HepG2 (cell line): ENCODE measurements around the gene ZIC4. TPM values are rescaled to one million over a fixed set of nuclear protein-coding genes. Genes with fewer than 3 reads are reported as not detected.

Experiments used
- ATAC-seq: fragments of 200-7000 bp; cut with Tn5 transposase; 3 replicates; pipeline ENCODE4 v1.9.1; 2020; ENCODE audit warnings: mild to moderate bottlenecking, moderate library complexity
- BruUV-seq: library from RNA; stranded (reverse); fragments of 400-500 nt; replicated peaks from 2 replicates; lab custom pipeline; 2021; lab: Mats Ljungman, UMichigan
- CTCF ChIA-PET: fragments of 300-600 bp; formaldehyde crosslinking; extraction: SDS; loops from one replicate; lab custom pipeline; 2021; ENCODE audit warnings: low total read pairs, inconsistent platforms, low intra/inter-chr PET ratio; lab: Yijun Ruan, JAX
- POLR2A ChIA-PET: fragments of 350-600 bp; sonication (Branson Sonifier 250); formaldehyde crosslinking; loops from one replicate; lab custom pipeline; 2020; ENCODE audit warnings: antibody characterized with exemption, inconsistent platforms; lab: Yijun Ruan, JAX
- DNase-seq: peaks from one replicate; pipeline ENCODE4 v3.0.0-alpha.2; 2015; ENCODE audit warnings: low spot score
- FAIRE-seq: peaks from 3 replicates; lab custom pipeline; 2011; peaks lifted over from hg19 to GRCh38; lab: Jason Lieb, UNC
- H2AFZ ChIP-seq: one replicate; pipeline ENCODE4 v1.6.1; 2011; ENCODE audit warnings: low read length, inconsistent platforms
- H3K27ac ChIP-seq: fragments of 300-600 bp; 3 replicates; pipeline ENCODE4 v1.8.0; 2011; ENCODE audit warnings: mixed run types, mild to moderate bottlenecking, mixed read lengths, low read length, inconsistent platforms; ENCODE audit not compliant: insufficient read depth; ENCODE audit errors: extremely low read length
- H3K27me3 ChIP-seq, 2 experiments: fragments of 200-600 bp in 1 of 2; 2 replicates in 1 of 2; 3 replicates in 1 of 2; pipeline versions ENCODE4 v1.6.0 to v1.8.0; 2011; ENCODE audit warnings: low read length in 2 of 2, mild to moderate bottlenecking in 2 of 2, moderate library complexity in 2 of 2, inconsistent platforms in 1 of 2; ENCODE audit not compliant: insufficient read depth in 2 of 2, control insufficient read depth in 1 of 2
- H3K36me3 ChIP-seq, 2 experiments: fragments of 200-600 bp in 1 of 2; replicated peaks in 1 of 2; 2 replicates in 1 of 2; 3 replicates in 1 of 2; pipeline versions ENCODE4 v1.5.1 to v1.8.0; 2011; ENCODE audit warnings: low read length in 2 of 2, inconsistent platforms in 1 of 2; ENCODE audit not compliant: insufficient read depth in 2 of 2, control insufficient read depth in 1 of 2
- H3K4me1 ChIP-seq: 2 replicates; pipeline ENCODE4 v1.5.1; 2012; ENCODE audit warnings: low read length, inconsistent platforms; ENCODE audit not compliant: insufficient read depth
- H3K4me2 ChIP-seq: 2 replicates; pipeline ENCODE4 v1.6.0; 2011; ENCODE audit warnings: low read depth, low read length, inconsistent platforms
- H3K4me3 ChIP-seq, 3 experiments: fragments of 200-600 bp in 1 of 3; sonication (generic), shearing (Covaris generic) in 1 of 3; replicated peaks in 1 of 3; 2 replicates each; pipeline ENCODE4 v1.5.1; 2011 to 2016; ENCODE audit warnings: low read length in 3 of 3, inconsistent platforms in 2 of 3, low read depth in 2 of 3, mild to moderate bottlenecking in 2 of 3, control low read depth in 1 of 3, mixed read lengths in 1 of 3; ENCODE audit not compliant: insufficient read depth in 1 of 3
- H3K79me2 ChIP-seq: one replicate; pipeline ENCODE4 v1.6.1; 2011; ENCODE audit warnings: low read length, inconsistent platforms; ENCODE audit not compliant: insufficient read depth
- H3K9ac ChIP-seq: 2 replicates; pipeline ENCODE4 v1.6.0; 2011; ENCODE audit warnings: mild to moderate bottlenecking, low read depth, low read length, inconsistent platforms; ENCODE audit not compliant: insufficient read depth
- H3K9me3 ChIP-seq: 2 replicates; pipeline ENCODE4 v1.5.1; 2012; ENCODE audit warnings: mild to moderate bottlenecking, low read length
- H4K20me1 ChIP-seq: 2 replicates; pipeline ENCODE4 v1.6.0; 2011; ENCODE audit warnings: inconsistent platforms, mild to moderate bottlenecking, low read length, moderate library complexity; ENCODE audit not compliant: insufficient read depth
- BCL6 ChIP-seq: IDR thresholded peaks from 2 replicates; pipeline ENCODE4 v1.6.1; 2016; ENCODE audit warnings: missing genetic modification reagents, missing compliant biosample characterization
- JUNB ChIP-seq: sonication (generic); formaldehyde crosslinking; IDR thresholded peaks from 2 replicates; pipeline ENCODE4 v1.8.0; 2022; ENCODE audit warnings: missing genetic modification reagents, mild to moderate bottlenecking, borderline replicate concordance
- NFIC ChIP-seq: IDR thresholded peaks from 2 replicates; pipeline ENCODE4 v1.6.1; 2012; ENCODE audit warnings: mild to moderate bottlenecking, low read length, inconsistent platforms
- ZMYM3 ChIP-seq: sonication (generic); formaldehyde crosslinking; IDR thresholded peaks from 2 replicates; pipeline ENCODE4 v1.5.1; 2020; ENCODE audit warnings: mild to moderate bottlenecking, missing genetic modification reagents
- ZNF33B ChIP-seq: sonication (generic); formaldehyde crosslinking; IDR thresholded peaks from 2 replicates; pipeline ENCODE4 v1.5.1; 2020; ENCODE audit warnings: mild to moderate bottlenecking, missing genetic modification reagents
- ZNF7 ChIP-seq: IDR thresholded peaks from 2 replicates; pipeline ENCODE4 v1.6.1; 2016; ENCODE audit warnings: missing biosample characterization, missing genetic modification reagents
- ZSCAN25 ChIP-seq: sonication (generic); formaldehyde crosslinking; IDR thresholded peaks from 2 replicates; pipeline ENCODE4 v1.8.0; 2022; ENCODE audit warnings: mild to moderate bottlenecking, missing genetic modification reagents
- WGBS: methylation state at CpG from one replicate; pipeline ENCODE4 v1.1.6; 2017; ENCODE audit warnings: low lambda C conversion rate; 5-methylcytosine and 5-hydroxymethylcytosine counted together
- in situ Hi-C: cut with HindIII; loops from 2 replicates; pipeline ENCODE4 v1.10.0; 2017; ENCODE audit warnings: low pct_unique_long_range_greater_than_20kb; ENCODE audit not compliant: extremely low pct_ligation_motif_present
- intact Hi-C: fragments of 100-400 bp; cut with micrococcal nuclease; formaldehyde crosslinking; loops from one replicate; pipeline ENCODE4 v1.10.0; 2022; ENCODE audit not compliant: unreplicated experiment
- polyA plus RNA-seq, 8 experiments: library from polyadenylated mRNA; depleted of rRNA in 3 of 8; stranded (reverse) in 7 of 8; unstranded in 1 of 8; fragments of >200 nt; fragmentation: Illumina TruSeq in 4 of 8; extraction: Trizol in 4 of 8; gene quantifications; 2 replicates each; pipeline versions ENCODE4 v1.2.1 to v1.2.3, GENCODE V29; 2011 to 2016; ENCODE audit warnings: low read depth in 4 of 8, missing spikeins in 1 of 8, mixed read lengths in 1 of 8; ENCODE audit not compliant: insufficient read depth in 1 of 8
- total RNA-seq, 5 experiments: library from RNA; depleted of rRNA; stranded (reverse); fragments of >200 nt; fragmentation: Illumina TruSeq; extraction: Trizol; gene quantifications; 2 replicates each; pipeline ENCODE4 v1.2.3, GENCODE V29; 2016; ENCODE audit warnings: low read depth in 1 of 5
- TF ChIP-seq, protein P1 (sequence below): IDR thresholded peaks from 2 replicates; pipeline ENCODE4 v1.6.1; 2016; ENCODE audit warnings: missing genetic modification reagents, missing compliant biosample characterization
- TF ChIP-seq, protein P2 (sequence below): sonication (generic); formaldehyde crosslinking; IDR thresholded peaks from 2 replicates; pipeline ENCODE4 v1.5.1; 2020; ENCODE audit warnings: mild to moderate bottlenecking, missing genetic modification reagents, moderate library complexity
- TF ChIP-seq, protein P3 (sequence below): sonication (generic); formaldehyde crosslinking; IDR thresholded peaks from 2 replicates; pipeline ENCODE4 v1.8.0; 2022; ENCODE audit warnings: mild to moderate bottlenecking, missing genetic modification reagents; ENCODE audit not compliant: insufficient replicate concordance

Gene ZIC4
- total and polyA plus RNA-seq, 2 of the 13 experiments (the other 11 are each of a cell fraction or from before 2014, with no cell fraction given): not detected

GRCh38 chr3:147369231-147369630 lies 37.1 kb downstream of the ZIC4 start:
- H3K27me3 ChIP-seq: peaks cover 0 to 12% of the 10 kb centered on the region in 2 experiments; a peak in 2 of 5 replicates
- H3K4me2 ChIP-seq: peak overlapping the region; percentile 59; the same call in 1 of the 2 replicates
- POLR2A ChIA-PET: no interaction called here
- H3K79me2 ChIP-seq: no peaks in the 10 kb centered on the region
- no peaks in the 10 kb centered on the region for H3K9me3 ChIP-seq
- H3K9ac ChIP-seq: no peak overlapping the region
- intact Hi-C loops (loop anchor here (5.0 to 10.0 kb wide), 3 partner anchors 246 to 1214 kb away; no protein-coding TSS in a partner anchor), in situ Hi-C loops (no loop called here)
- no peak overlapping the region for H2AFZ ChIP-seq
- H3K36me3 ChIP-seq: no peaks in the 10 kb centered on the region
- 69% methylated on average over 13 of the region's 13 CpGs for WGBS
- no peak overlapping the region for H3K4me3 ChIP-seq
- ATAC-seq (no peak), DNase-seq (no peak)
- no peaks in the 10 kb centered on the region for H4K20me1 ChIP-seq
- CTCF ChIA-PET: no interaction called here
- H3K27ac ChIP-seq: no peak overlapping the region
- BruUV-seq: no TSS peak
- 0 out of 2 replicates have a peak, but pooled peaks have one; percentile 14 for TF ChIP-seq NFIC
- TF ChIP-seq JUNB (CRISPR knock-in tag): no peak
- TF ChIP-seq, protein P1, sequence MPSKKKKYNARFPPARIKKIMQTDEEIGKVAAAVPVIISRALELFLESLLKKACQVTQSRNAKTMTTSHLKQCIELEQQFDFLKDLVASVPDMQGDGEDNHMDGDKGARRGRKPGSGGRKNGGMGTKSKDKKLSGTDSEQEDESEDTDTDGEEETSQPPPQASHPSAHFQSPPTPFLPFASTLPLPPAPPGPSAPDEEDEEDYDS (CRISPR knock-in tag): no peak
- no peak for TF ChIP-seq ZNF33B
- no peak for TF ChIP-seq ZNF7 (CRISPR knock-in tag)
- TF ChIP-seq, all 625 proteins: peak for 1
- peaks cover 18% of the 10 kb centered on the region for H3K4me1 ChIP-seq
- no peak for FAIRE-seq

DNA sequence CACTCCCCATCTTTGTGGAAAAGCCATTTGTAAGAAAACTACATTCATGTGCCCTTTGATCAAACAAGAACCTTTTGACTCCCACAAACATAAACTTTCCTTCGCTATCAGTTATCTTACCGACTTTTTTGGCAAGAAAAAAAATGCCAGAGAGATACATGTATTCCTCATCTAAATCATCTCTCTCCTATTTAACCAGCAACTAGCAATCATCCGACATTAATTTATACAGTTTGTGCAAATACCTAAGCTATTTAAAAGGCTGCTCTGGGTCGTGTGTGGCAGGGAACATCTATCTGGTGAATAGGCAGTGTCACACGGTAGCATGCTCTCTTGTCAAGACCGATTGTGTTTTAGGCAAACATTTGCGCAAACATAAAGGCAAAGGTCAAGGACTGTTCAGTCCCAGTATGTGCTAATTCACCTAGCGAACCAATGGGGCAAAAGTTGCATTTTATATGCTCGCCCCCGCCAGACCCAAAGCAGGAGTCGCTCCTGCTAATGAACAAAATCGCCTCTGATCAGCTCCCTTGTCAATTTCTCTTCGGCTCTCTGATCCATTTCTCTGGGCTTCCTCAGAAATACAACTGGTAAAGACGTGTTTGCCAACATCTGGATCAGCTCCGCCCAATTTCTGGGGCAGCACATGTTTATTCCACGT lies 37.7 kb downstream of the ZIC4 start:
- DNase-seq (peak; percentile 84), FAIRE-seq (peak; percentile 92), ATAC-seq (peak; percentile 98)
- no peaks in the 10 kb centered on the region for H3K9me3 ChIP-seq
- peaks cover 0 to 12% of the 10 kb centered on the region in 2 experiments; a peak in 2 of 5 replicates for H3K27me3 ChIP-seq
- 7% methylated on average over 12 of the region's 16 CpGs for WGBS
- in situ Hi-C loops: no loop called here
- H3K4me3 ChIP-seq: no peak overlapping the region
- H3K36me3 ChIP-seq: no peaks in the 10 kb centered on the region
- intact Hi-C loops: loop anchor here (5.0 to 10.0 kb wide), 3 partner anchors 246 to 1214 kb away; no protein-coding TSS in a partner anchor
- no peaks in the 10 kb centered on the region for H4K20me1 ChIP-seq
- ChIA-PET POLR2A (no interaction called here), CTCF (no interaction called here)
- H3K9ac ChIP-seq: no peak overlapping the region
- H3K4me2 ChIP-seq: peak overlapping the region; percentile 59
- BruUV-seq: no TSS peak
- H2AFZ ChIP-seq: no peak overlapping the region
- H3K79me2 ChIP-seq: no peaks in the 10 kb centered on the region
- H3K4me1 ChIP-seq: peaks cover 18% of the 10 kb centered on the region
- H3K27ac ChIP-seq: no peak overlapping the region
- TF ChIP-seq BCL6 (CRISPR knock-in tag): peak; percentile 58
- TF ChIP-seq, protein P2, sequence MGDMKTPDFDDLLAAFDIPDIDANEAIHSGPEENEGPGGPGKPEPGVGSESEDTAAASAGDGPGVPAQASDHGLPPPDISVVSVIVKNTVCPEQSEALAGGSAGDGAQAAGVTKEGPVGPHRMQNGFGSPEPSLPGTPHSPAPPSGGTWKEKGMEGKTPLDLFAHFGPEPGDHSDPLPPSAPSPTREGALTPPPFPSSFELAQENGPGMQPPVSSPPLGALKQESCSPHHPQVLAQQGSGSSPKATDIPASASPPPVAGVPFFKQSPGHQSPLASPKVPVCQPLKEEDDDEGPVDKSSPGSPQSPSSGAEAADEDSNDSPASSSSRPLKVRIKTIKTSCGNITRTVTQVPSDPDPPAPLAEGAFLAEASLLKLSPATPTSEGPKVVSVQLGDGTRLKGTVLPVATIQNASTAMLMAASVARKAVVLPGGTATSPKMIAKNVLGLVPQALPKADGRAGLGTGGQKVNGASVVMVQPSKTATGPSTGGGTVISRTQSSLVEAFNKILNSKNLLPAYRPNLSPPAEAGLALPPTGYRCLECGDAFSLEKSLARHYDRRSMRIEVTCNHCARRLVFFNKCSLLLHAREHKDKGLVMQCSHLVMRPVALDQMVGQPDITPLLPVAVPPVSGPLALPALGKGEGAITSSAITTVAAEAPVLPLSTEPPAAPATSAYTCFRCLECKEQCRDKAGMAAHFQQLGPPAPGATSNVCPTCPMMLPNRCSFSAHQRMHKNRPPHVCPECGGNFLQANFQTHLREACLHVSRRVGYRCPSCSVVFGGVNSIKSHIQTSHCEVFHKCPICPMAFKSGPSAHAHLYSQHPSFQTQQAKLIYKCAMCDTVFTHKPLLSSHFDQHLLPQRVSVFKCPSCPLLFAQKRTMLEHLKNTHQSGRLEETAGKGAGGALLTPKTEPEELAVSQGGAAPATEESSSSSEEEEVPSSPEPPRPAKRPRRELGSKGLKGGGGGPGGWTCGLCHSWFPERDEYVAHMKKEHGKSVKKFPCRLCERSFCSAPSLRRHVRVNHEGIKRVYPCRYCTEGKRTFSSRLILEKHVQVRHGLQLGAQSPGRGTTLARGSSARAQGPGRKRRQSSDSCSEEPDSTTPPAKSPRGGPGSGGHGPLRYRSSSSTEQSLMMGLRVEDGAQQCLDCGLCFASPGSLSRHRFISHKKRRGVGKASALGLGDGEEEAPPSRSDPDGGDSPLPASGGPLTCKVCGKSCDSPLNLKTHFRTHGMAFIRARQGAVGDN (CRISPR knock-in tag): no peak
- TF ChIP-seq, protein P3, sequence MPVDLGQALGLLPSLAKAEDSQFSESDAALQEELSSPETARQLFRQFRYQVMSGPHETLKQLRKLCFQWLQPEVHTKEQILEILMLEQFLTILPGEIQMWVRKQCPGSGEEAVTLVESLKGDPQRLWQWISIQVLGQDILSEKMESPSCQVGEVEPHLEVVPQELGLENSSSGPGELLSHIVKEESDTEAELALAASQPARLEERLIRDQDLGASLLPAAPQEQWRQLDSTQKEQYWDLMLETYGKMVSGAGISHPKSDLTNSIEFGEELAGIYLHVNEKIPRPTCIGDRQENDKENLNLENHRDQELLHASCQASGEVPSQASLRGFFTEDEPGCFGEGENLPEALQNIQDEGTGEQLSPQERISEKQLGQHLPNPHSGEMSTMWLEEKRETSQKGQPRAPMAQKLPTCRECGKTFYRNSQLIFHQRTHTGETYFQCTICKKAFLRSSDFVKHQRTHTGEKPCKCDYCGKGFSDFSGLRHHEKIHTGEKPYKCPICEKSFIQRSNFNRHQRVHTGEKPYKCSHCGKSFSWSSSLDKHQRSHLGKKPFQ (CRISPR knock-in tag): no peak
- peak; percentile 37; the same call in 1 of the 2 replicates for TF ChIP-seq ZMYM3 (CRISPR knock-in tag)
- TF ChIP-seq ZSCAN25 (CRISPR knock-in tag): no peak
